Measurements from ENCODE around the gene COL20A1.

- TF ChIP-seq POLR2A (IDR thresholded peaks at IDR 0.05), result no peak
- TF ChIP-seq CTCF (IDR thresholded peaks at IDR 0.05), result no peak
- TF ChIP-seq POLR2AphosphoS5 (IDR thresholded peaks at IDR 0.05), result no peak
Observed at GRCh38 chr20:63261795-63262528, 31.0 kb upstream of the COL20A1 start.
